T47D (cell line): ENCODE data around the gene GPD2.

Experiments
- DNase-seq, 2 experiments: peaks; one replicate each; pipeline versions ENCODE4 v3.0.0 to v3.0.0-alpha.2; 2011 to 2012; ENCODE audit warnings: low read depth in 1 of 2, low spot score in 1 of 2
- JUND ChIP-seq: IDR thresholded peaks from 2 replicates; pipeline ENCODE4 v1.6.1; 2012; ENCODE audit warnings: low read depth
- in situ Hi-C: cut with HindIII; loops from 2 replicates; pipeline ENCODE4 v1.10.0; 2016; ENCODE audit warnings: low sequenced_read_pairs, low pct_unique_long_range_greater_than_20kb

GPD2 gene

GRCh38 chr2:156421851-156422250 is 14.3 kb upstream of the GPD2 start:
- no peak for DNase-seq
- in situ Hi-C loops, result no loop called here
- no peak for TF ChIP-seq JUND

DNA sequence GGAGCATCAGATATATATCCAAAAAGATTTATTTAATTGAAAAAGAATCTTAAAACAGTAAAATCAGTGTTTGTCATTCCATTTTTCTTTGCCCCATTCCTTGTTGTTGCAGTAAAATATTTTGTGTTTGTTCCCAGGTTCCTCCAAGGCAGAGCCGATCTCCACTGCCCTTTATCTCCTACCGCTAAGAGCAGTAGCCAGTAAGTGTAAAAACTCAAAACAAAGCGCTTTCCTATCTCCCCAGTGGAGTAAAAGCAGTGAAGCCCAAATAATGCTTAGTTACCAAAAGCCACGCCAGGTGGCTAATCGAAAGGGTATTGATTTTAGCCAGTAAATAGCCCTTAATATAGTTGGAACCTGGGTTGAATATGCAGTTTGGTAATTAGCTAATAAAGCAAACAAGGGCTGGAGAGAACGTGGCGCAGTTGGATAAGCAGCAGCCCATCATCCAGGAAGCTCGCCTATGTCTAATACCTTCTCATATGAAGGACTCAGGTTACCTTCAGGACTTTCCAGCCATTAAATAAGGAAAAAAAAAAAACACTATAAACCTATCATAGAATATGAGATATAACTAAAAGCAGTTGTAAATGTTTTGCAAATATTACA is 12.4 kb upstream of the GPD2 start:
- in situ Hi-C loops, result no loop called here
- no peak for TF ChIP-seq JUND
- DNase-seq, result no peak

DNA sequence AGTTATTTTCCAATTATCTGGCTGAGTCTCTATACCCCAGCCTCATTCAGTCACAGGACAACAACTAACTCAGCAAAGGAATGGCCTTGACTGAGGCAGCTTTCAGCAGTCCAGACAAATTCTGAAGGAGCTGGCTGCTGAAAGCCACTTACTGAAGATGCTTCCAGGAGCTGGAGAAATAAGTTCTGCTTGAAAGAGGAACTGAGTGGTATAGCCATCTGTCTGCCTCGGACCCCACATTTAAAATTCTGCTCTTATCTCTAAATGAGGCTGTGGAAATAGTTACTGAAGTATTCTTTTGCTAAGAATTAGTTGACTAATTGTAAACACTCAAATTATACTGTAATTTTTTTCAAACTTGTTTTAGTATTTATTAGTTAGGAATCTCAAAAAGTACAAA is 9.1 kb upstream of the GPD2 start:
- no peak for TF ChIP-seq JUND
- DNase-seq, result no peak
- in situ Hi-C loops, result no loop called here

- in situ Hi-C loops, result no loop called here
- no peak for DNase-seq
- TF ChIP-seq JUND, result no peak
Observed at GRCh38 chr2:156429211-156429610, 7.0 kb upstream of the GPD2 start.

DNA sequence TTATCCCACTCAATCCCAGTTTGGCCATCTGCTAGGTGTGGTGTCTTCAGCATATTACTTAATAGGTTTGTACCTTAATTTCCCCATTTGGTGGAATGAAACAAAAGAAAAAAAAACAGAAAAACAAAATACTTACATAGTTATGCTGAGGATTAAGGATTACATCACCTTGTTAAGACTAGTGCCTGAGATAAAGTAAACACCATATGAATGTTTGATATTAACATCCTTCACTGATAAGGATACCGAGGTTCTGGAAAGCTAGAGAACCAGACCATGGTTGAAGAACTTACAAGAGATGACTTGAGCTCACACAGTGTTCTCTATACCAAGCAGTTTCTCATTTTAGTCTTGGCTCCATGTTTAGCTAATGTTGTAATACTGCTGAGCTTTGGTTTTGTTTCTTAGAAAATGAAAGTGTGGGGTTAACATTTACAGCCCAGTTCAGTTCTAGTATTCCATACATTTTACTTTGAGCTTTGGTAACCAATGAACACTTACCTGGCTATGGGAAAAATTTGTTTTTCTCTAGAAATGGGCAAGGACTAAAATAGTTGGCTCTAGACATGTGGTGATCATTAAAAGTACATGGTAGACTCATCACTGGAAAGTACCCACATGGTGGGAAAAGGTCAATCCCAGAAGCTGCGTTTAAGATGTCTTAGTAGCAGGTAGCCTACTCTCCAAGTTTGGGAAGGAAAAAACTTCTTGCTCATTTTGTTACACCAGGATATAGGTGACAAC is 5.8 kb upstream of the GPD2 start:
- no peak for TF ChIP-seq JUND
- in situ Hi-C loops, result no loop called here
- DNase-seq, result no peak

- peak in 1 of 2 experiments; percentile 78 for DNase-seq
- TF ChIP-seq JUND, result no peak; the same call in 1 of the 2 replicates
Observed at GRCh38 chr2:156430980-156431358, 5.2 kb upstream of the GPD2 start.

GRCh38 chr2:156434461-156435291 is 1.5 kb upstream of the GPD2 start:
- no peak for TF ChIP-seq JUND
- no peak for DNase-seq

More at GRCh38 chr2:156430980-156431358, 5.2 kb upstream of the GPD2 start:
- in situ Hi-C loops, result no loop called here

GRCh38 chr2:156435396-156435717 is 822 bp upstream of the GPD2 start:
- DNase-seq, result no peak
- no peak for TF ChIP-seq JUND
- in situ Hi-C loops, result no loop called here

More at GRCh38 chr2:156434461-156435291, 1.5 kb upstream of the GPD2 start:
- in situ Hi-C loops, result no loop called here

- no peak for TF ChIP-seq JUND
- DNase-seq, result no peak
- in situ Hi-C loops, result no loop called here
Observed at GRCh38 chr2:156436497-156437085, 412 bp downstream of the GPD2 start.

DNA sequence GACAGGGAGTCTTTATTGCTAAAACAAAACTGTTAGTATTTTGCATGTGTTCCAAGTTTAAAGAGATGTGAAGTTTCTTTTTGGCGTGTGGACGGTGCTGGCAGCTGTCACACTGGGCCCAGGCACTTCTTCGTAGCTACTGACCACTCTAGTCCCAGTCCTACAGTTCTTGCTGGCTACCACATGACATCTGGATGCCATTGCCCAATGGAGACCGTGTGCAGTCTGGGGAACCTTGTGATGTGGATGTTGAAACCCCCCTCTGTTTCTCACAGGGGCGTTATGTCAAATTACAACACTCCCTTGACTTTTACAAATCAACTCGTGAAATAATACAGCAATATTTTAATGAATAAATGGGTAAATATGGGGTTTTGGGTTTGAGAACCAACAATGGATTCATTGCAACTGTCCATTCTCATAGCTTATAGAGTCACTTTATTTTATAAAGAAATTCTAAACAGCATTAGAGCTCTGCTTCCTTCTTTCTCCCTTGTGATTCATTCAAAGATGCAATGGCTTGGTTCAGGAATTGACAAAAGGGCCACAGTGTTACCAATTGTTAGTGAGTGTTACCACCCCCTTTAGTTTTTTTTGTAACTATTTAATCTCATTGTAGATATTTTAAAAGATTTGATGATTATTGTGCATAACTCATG is 1.2 kb downstream of the GPD2 start:
- in situ Hi-C loops, result no loop called here
- no peak for DNase-seq

DNA sequence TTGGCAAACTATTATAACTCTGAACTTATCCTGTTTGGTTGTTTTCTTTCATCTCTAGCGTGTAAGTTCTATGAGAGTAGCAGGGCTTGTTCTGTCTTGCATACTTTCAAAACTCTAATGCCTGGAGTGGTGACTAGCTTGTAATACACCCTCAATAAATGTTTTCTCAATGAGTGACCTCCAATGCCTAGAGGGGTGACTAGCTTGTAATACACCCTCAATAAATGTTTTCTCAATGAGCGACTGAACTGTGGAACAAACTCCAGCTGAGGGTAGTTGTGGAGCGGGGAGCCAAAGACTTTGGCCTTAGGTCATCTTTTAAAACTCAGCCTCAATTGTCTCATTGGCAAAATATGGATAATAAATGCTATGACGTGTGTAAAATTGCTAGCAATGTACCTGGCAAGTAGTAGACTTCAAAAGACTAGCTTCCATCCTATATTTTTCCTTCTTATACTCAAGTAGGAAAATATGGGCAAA is 1.8 kb downstream of the GPD2 start:
- TF ChIP-seq JUND, result no peak
- DNase-seq, result no peak
- in situ Hi-C loops, result no loop called here

More for the DNA sequence above, 1.2 kb downstream of the GPD2 start:
- no peak for TF ChIP-seq JUND

GRCh38 chr2:156443089-156443488 is 6.9 kb downstream of the GPD2 start:
- no peak for DNase-seq
- TF ChIP-seq JUND, result no peak
- in situ Hi-C loops, result no loop called here
